ENCODE measurements around the gene RHBDF2. TPM values are rescaled to one million over a fixed set of nuclear protein-coding genes. Genes with fewer than 3 reads are reported as not detected.

The RHBDF2 gene
- total RNA-seq: 34.5 and 35.5 TPM in 2 replicates

DNA sequence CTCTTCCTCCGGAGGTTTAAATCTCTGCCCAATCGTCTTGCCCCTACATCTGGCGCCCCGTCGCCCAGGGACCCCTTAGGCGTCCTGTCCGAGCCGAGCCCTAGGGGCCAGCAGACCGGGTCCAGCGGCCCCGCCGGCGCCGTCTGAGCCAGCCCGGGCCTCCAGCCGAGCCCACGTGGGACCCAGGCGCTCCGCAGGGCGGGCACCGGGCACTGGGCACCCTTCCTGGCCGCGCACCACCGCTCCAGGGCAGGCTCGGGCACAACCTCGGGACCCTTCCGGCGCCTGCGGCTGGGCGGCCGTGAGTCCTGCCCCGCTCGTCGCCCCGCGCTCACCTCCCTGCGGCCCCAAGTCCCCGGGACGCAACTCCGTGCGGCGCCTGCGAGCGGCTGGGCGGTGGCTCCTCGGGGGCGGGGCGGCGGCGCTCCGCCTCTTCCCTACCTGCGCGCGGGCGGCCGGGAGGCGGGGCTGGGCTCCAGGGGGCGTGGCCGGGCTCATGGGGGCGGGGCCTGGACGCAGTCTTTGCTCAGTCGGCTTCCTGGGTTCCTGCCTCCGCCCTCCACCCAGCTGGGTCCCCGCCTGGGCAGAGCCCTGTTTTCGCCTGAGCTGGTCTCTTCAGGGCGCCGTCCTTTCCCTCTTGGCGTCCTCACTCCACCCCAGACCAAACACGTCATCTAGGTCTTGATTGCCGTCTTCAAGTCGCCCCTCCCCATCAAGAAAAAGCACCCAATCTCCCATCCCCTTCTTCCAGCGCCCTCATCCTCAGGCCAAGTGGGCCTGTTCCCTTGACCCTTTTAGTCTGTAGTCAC lies at the start of gene RHBDF2:
Gene RHBDF2, minus strand, starts transcription at position 406 of the 809 bp plus-strand sequence. CDS start 19,899 bp downstream, outside the sequence.
- DNase-seq: peak; percentile 77

DNA sequence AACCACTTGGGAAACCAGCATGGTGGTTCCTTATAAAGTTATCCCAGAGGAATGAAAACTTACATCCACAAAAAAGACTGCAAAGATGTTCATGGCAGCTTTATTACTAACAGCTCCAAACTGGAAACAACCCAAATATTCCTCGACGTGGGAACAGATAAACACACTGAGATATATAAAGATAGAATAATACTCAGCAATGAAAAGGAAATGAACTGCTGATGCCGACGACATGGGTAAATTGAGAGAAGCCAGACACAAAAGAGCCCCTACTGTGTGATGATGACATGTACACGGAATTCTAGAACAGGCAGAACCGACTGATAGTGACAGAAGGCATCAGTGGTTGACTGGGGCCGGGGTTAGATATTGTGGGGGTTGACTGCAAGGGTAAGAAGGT lies 48.3 kb upstream of the RHBDF2 start:
- DNase-seq: no peak

DNA sequence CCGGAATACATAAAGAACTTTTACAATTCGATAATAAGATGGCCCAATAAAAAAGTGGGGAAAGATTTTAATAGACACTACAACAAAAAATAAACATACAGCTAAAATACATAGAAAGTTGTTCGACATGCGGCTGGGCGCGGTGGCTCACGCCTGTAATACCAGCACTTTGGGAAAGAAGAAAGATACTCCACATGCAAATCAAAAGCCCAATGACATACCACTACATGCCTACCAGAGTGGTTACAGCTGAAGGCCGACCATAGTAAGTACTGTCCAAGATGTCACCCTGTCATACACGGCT lies 47.9 kb upstream of the RHBDF2 start:
- no peak for DNase-seq

DNA sequence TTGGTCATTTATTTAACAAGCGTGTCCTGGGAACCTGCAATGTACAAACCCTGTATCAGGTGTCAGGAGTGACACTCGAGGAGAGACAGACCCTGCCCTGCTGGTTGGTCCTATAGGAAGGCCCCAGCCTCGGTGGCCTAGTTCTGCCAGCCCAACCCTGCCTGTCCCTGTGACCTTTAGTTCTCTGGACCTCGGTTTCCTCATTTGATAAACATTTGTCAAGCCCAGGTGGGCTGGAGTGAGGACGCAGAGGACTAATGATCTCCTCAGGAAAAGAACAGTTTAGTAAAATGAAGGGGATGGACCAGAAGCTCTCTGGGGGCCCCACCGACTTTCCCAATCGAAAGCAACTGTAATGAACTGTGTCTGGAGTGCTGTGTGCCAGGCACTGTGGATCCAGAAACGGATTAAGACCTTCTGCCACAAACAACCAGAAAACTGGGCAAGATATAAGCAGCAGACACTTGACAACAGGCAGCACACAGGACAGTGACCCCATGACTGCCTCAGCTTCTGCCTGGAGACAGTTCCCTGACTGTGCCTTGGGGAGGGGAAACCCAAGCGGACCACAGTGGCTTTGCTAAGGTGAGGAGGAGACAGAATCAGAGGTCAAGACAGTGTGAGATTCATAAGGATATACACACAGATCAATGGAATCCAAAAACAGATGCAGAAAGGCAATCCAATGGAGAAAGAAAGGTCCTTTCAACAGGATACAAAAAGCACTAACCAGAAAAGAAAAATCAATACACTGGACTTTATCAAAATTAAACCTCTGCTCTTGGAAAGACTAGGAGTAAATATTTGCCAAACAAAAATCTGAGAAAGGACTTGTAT lies 47.4 kb upstream of the RHBDF2 start:
- no peak for DNase-seq

DNA sequence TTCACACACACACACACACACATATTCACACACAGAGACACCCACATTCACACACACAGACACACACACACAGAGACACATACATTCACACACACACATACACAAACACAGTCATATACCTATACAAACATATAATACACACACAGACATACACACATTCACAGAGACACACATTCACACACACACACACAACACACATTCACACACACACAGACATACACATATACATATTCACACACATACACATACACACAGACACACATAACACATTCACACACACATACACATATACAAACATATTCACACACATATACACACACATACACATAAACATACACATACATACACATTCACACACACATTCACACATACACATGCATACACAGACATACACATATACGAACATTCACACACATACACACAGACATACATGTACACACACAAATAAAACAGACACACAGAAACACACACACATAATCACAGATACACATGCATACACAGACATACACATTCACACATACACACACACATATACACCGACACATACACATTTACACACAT lies 46.5 kb upstream of the RHBDF2 start:
- DNase-seq: no peak

DNA sequence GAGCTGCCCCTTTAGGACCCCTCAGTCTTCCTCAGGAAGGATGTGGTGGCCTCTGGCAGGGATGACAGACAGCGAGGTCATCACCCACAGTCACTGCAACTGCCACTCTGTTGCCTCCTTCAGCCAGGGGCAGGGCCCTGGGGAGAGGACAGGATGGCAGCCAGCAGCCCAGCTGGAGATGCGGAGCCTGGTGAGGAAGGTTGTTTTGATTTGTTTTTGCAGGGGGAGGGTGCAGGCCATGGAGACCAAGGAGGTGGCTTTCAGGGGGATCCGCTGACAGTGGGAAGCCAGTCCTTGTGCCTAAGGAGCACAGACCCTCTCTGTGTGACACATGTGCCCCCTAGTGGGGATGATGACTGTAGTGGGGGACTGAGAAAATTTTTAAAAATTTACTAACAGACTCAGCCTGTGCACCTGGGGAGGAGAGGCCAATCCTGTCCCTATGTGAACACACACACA lies 46.0 kb upstream of the RHBDF2 start:
- DNase-seq: peak; percentile 78

DNA sequence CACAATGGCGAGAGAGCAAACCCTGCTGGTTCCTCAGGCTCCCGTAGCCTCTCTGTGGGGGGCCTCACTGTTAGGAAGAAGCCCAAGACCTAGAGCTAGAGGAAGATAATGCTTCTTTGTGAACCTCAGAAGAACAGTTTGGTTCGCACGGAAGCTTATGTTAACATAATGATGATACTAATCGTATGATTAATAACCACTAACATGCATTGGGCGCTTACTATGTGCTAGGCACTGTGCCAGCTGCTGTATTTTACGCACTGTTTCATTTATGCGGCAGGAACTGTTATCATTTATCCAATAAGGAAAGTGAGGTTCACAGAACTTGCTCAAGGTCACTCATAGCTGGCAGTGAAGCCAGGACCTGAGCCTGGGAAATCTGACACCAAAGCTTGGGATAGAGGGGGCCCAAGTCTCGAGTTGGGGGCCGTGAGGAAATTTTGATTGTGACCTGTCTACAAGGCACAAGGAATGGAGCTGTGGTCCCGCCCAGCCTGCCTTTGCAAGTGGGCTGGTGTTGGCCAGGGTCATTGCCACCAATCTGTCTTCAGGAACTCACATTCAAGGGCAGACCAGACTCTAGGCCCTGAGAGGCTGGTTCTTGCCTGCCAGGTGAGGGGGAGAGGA lies 45.4 kb upstream of the RHBDF2 start:
- DNase-seq: peak; percentile 51

DNA sequence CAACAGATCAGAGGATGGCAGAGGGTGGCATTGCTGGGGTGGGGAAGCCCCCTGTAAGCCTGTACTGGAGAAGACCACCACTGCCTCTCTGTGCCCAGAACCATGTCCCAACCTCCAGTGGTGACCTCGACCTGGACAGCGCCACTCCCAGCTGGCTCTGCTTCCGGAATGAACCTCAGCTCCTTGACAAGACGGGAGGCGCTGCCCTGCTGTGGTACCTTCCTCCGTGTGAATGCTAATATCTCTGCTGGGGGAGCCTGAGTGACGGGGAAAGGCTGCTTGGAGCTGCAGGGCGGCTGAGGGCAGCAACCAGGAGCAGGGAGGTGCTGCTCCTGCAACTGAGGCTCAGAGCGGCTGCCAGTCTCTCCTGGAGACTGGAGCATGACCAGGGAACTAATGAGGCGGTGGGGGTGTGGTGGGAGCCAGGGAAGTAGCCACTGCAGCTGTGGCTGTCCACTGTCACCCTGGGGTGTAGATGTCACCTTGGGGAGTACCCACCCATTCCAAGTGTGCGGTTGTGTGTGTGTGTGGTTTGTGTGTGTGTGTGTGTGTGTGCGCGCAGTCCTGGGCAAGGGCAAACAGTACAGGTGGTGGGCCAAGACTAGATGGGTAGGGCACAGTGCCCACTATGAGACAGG lies 44.8 kb upstream of the RHBDF2 start:
- no peak for DNase-seq

DNA sequence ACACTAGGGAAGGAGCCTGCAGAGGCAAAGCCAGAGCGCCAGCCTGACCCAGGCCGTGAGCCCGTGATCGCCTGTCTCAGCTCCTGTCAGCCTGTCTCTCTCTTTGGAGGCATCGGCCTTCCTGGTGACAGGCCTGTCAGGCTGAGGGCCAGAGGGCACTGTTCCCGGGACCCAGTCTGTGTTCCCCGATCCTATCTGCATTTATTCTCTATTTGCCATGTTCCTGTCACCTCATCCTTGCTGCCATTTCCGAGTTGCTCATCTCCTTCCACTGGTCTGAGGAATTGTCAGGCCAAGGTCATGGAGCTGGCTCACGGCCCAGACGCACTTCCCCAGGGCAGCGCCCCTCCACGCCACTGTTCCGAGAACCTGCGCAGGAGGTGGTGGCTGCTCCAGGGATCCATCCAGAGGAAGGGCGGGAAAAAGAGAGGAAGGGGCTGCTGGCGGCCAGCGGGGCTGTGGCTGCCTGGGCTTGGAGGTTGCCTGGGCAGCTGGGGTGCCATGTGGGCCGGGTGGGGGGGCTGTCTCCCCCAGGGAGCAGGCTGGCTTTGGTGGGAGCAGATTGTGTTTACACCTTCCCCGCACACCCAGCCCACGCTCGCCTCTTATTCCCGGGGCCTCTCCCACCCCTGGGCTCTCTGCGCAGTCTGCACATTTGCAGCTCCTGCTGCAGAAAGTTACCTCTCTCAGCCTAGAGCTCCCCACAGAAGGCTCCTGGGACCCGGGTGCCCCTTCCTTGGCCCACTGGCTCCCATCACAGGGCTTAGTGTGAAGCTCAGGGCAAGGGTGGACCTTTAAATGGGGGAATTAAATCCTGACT lies 43.5 kb upstream of the RHBDF2 start:
- DNase-seq: no peak

DNA sequence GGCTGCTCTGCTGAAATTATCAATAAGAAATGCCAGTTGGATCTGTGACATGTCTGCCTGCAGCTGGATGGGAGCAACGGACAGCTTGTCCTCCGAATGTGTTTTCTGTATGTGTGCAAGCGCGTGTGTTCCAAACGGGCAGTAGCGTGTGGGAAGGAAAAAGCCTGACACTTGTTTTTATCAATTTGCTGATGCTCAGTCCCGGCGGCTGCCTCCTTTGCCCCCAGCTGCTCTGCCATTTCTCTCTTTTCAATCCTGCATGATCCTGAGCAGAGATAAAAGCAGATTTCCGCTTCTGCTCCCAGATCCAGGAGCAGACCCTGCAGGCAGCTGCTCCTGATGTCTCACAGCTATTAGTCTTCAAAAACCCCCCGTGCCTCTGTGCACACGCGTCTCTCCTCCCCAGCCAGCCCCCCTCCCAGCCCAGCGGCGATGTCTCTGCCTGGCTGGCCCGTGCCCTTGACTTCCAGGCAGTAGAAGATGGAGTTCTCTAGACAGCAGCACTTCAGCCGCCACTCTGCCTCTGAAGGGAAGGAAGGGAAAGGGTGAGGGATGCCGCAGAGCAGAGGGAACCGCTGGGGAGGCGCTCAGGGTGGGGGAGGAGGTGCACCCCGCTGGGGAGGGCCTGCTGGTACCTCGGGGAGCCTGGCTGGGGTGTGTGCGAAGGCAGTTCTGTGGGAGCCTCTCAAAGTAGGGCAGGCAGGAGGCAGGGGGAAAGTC lies 42.8 kb upstream of the RHBDF2 start:
- DNase-seq: no peak

DNA sequence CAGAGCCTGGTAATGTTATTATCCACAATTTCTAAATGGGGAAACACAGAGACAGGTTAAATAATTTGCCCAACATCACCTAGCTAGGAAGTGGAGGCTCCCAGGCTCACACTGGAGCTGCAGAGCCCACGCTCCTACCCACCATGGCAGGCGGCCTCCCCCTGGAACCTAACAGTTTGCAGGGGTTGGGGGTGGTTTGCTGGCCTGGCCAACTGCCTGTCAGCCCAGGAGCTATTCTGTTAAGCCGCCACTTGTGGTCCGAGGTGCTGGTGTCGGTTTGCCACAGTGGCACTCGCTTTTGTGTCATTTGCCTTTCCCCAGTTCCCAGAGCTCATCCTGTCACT lies 42.2 kb upstream of the RHBDF2 start:
- no peak for DNase-seq

DNA sequence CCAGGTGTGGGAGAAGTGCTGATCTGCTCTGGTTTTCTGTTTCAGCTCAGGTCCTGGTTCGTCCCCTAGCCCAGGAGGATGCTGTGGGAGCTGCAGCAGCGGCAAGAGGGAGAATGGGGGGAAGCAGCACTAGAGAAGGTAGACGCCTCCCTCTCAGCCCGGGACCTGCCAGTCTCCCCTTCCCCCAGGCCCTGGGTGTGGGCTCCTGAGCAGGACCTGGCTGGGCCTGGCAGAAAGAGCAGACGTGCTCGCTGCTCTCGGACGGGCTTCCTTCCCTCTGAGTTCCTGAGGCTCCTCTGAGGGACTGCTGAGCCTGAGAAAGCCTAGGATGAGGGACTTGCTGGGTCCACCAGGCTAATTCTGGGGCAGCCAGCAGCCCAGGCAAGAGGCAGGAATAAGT lies 41.8 kb upstream of the RHBDF2 start:
- no peak for DNase-seq

DNA sequence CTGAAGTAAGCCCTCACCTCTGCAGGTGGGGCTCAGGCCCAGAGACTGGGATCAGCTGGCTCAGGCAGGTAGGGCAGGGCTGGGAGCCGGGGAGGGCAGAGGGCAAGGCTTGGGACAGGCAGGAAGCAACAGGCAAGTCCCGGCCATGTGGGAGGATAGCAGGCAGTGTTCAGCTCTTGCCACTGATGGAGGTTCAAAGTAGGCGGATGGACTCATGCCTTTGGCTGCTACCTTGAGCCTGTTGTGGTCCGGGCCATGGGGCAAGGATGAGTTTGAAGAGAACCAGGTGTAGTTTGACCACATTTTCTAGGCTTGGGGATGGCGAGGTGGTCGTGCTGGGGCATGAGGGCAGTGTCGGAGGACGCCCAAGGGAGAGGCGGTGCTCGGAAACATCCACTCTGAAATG lies 41.3 kb upstream of the RHBDF2 start:
- DNase-seq: no peak

DNA sequence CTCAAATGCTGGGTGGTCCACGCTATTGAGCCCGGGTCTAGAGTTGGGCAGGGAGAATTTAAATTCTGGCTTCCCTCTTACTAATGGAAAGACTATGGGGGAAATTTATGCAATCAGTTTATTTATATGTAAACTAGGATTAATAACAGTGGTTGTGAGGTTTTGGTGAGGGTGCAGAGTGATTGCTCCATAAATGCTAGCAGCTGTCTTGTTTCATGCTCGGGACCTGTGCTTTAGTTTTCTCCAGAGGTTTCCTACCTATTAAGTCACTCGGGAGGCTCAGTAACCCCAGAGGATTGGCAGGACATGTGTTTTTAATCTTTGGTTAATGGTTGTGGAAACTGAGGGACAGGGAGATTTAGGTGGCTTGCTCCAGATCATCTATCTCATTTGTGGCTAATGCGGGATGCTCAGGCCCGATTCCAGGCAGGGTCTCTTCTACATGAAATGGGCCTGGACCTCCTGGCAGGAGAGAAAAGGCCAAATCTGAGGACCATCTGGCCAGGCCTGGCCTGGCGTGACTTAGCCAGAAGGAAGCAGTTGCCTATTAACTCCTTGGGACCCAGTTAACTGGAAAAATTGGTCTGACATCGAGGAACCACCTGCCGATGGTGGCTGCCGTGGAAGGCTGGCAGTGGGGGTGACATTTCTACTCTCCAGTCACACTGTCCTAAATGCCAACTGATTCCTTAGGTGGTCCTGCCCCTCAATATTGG lies 40.7 kb upstream of the RHBDF2 start:
- DNase-seq: no peak

DNA sequence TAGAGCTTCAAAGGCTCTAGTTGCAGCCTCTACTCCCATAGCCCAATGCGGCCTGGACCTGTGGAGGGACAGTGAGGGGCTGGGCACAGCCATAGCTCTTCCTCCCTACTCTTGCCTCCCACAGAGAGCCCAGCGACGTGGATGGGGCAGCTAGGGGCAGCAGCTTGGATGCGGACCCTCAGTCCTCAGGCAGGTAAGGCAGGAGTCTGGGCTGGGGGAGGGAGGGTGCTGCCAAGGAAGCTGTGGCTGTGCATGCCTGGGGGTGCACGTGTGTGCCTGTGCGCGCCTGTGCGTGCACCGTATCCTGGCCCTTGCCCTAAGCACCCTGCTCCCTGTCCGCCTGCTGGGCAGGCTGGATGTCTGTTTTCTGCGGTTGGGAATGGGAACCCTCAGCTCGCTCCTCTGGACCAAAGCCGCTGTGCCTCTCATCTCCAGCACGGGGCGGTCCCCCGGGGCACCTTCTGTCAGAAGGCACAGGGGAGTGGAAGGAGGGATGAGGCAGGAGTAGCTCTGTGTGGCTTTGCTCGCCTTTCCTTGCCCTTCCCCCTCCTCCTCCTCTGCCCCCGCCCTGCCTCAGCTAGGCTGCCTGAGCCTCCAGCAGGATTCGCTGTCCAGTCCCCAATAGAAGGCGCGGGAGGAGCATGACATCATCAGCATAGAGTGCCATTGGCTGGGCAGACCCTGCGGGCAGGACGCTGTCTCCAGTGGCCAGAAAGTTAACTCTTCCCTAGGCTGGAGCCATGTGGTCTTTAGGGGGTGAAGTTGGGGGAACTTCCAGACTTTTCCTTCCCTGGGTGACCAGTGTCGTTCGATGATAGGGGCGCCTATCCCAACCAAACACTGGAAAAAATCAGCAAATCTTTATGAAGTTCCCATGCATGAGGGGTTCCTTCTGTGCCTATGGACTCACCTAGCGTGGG lies 39.4 kb upstream of the RHBDF2 start:
- peak; percentile 97 for DNase-seq

DNA sequence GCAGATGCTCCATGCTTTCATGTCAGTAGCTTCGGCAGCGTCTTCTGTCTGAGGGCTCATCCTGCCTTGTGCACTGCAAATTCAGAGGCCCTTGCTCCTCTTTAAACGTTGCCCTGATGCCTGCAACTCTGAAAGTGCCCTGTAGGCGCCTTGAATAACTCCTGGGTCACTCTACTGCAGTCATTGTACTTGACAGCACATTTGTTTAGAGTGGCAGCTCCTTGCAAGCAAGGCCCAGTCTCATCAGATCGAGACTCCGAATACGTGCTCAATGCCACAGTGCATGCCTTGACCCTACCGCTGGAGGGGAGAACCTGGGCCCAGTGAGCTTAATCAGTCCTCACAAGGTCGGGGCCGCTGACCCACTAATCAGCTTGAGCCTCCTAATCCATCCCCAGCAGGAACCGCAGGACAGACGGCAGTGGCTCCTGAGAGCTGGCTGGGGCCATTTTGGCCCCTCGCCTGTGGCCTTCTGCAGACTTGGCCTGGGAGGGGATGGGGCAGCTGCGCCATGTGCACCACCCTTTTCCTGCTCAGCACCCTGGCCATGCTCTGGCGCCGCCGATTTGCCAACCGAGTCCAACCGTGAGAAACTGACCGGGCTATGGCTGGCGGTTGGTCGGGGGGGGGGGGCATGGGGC lies 38.5 kb upstream of the RHBDF2 start, which contains the start of gene PRCD:
Gene PRCD, plus strand, starts transcription at position 414 of the 641 bp plus-strand sequence. Its CDS starts 98 bp downstream, at position 512.
- no peak for DNase-seq

DNA sequence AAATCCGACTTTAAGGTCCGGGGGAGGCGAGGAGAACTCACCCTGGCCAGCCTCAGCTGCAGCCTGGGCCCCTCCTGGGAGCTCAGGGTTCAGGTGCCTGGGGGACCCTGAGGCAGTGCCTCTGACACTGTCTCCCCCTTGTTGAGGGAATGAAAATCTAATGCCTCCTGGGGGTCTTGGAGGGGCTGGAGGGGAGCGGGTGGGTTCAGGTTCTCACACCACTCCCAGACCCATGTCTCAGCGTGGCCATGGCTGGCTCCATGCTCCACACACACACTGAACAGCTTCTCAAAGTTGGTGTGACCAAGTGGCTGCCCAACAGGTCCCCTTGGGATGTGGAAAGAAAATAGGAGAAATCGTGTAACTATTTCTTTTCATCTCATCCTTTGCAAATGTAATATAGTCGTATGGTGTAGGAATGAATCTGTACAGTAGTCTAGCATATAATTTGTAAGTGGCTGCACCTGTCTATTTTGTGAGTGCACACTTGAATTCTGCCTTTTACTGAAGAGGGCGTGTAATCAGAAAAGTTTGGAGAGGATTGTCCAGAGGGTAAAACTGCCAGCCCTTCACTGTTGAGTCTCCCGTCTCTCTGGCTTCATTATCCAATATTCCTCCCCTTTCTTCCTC lies 37.8 kb upstream of the RHBDF2 start:
- no peak for DNase-seq

DNA sequence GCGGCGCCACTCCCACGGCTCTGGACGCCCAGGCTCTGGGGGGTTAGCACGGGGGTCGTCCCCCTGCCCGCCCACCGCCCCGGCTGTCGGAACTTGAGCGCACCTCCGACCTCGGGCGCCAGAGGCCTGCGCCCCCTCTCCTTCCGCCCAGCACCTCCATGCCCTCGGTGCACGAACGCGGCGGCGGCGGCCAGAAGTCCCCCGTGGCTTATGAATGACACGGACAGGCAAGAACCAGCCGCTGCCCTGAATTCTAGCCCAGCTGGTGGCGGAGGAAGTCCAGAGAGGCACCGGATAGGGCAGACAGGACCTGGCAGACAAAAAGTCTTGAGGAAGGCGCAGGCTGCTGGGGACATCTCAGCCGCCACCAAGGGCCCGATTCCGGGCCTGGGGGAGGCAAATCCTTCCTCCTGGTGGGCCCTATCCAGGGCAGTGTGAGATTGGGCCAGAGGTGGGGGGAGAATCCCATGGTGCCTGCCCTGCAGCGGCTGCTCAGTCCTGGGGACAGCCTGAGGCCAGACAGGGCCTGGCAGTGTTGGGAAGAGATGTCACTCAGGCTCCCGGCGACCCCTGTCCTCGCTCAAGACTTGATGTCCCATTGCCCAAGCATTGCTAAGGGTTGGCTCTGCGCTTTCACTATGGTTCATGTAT lies 37.2 kb upstream of the RHBDF2 start:
- DNase-seq: no peak

Measured in dermis blood vessel endothelial cell (primary cell).